Measurements from ENCODE around the gene KIRREL3.

DNA sequence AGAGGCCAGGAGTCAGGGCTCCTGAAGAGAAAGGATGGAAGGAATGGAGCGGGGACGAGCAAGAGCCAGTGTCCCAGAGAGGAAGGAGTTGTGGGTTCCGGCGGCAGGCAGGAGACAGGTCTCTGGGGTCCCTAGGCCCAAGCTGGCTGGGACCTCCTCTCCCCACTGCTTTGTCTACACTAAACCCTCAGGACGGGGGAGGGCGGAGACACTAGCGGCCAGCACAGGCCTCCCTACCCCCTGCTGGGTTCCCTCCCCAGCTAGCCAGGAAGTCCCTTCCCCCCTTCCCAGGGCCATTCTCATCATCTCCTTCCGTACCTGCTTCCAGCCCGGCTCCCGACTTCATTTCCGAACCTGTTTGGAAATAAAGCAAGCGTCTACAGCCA, 565.6 kb downstream of the KIRREL3 start:
- TF ChIP-seq PAX5 (IDR thresholded peaks at IDR 0.05; ENCODE audit: insufficient read depth, low read length, severe bottlenecking) (no peak), POLR2A (IDR thresholded peaks at IDR 0.05; ENCODE audit: low read depth, low read length) (no peak), SPI1 (IDR thresholded peaks at IDR 0.05; ENCODE audit: low read depth, low read length) (no peak)
